SK-N-SH (cell line): Measurements from ENCODE around the gene TBL2. TPM values are rescaled to one million over a fixed set of nuclear protein-coding genes. Genes with fewer than 3 reads are reported as not detected.

Experiments
- CTCF ChIA-PET: fragments of 300-600, 350-600 bp; formaldehyde crosslinking; extraction: SDS; loops from one replicate; lab custom pipeline; 2021; lab: Yijun Ruan, JAX
- POLR2A ChIA-PET: fragments of 350-600 bp; sonication (Branson Sonifier 250); formaldehyde crosslinking; extraction: SDS; loops from one replicate; lab custom pipeline; 2020; ENCODE audit warnings: antibody characterized with exemption, inconsistent platforms; lab: Yijun Ruan, JAX
- DNase-seq: peaks from one replicate; pipeline ENCODE4 v3.0.0; 2012
- H2AFZ ChIP-seq: fragments of 200-600 bp; sonication (generic); 2 replicates; pipeline ENCODE4 v1.8.1; 2016; ENCODE audit warnings: antibody characterized with exemption, mild to moderate bottlenecking, low read depth
- H3F3A ChIP-seq: fragments of 200-600 bp; sonication (generic); replicated peaks from 2 replicates; pipeline ENCODE3; 2016; ENCODE audit warnings: antibody characterized with exemption, mild to moderate bottlenecking; ENCODE audit not compliant: insufficient read depth
- H3K27ac ChIP-seq, 2 experiments: fragments of 200-500 bp in 1 of 2; fragments of 200-600 bp in 1 of 2; sonication (Bioruptor generic) in 1 of 2; sonication (generic), shearing (Covaris generic) in 1 of 2; 2 replicates each; pipeline versions ENCODE4 v1.5.1 to v1.6.1; 2014 to 2016; ENCODE audit warnings: low read depth in 2 of 2, inconsistent platforms in 1 of 2, low read length in 1 of 2, mild to moderate bottlenecking in 1 of 2, mixed read lengths in 1 of 2
- H3K27me3 ChIP-seq: fragments of 200-600 bp; sonication (generic), shearing (Covaris generic); 2 replicates; pipeline ENCODE4 v1.6.1; 2016; ENCODE audit warnings: mixed run types; ENCODE audit not compliant: insufficient read depth
- H3K36me3 ChIP-seq, 2 experiments: fragments of 200-500 bp in 1 of 2; fragments of 200-600 bp in 1 of 2; sonication (Bioruptor generic) in 1 of 2; sonication (generic) in 1 of 2; replicated peaks in 1 of 2; 2 replicates each; pipeline versions ENCODE3 to v1.5.1; 2014 to 2016; ENCODE audit warnings: low read length in 1 of 2, mild to moderate bottlenecking in 1 of 2; ENCODE audit not compliant: insufficient read depth in 2 of 2, control insufficient read depth in 1 of 2
- H3K4me1 ChIP-seq, 2 experiments: fragments of 200-500 bp in 1 of 2; fragments of 200-600 bp in 1 of 2; sonication (Bioruptor generic) in 1 of 2; sonication (generic), shearing (Covaris generic) in 1 of 2; 2 replicates each; pipeline versions ENCODE4 v1.5.1 to v1.6.1; 2014 to 2016; ENCODE audit warnings: low read depth in 1 of 2, low read length in 1 of 2, mixed run types in 1 of 2; ENCODE audit not compliant: insufficient read depth in 2 of 2, control insufficient read depth in 1 of 2
- H3K4me2 ChIP-seq: fragments of 200-600 bp; sonication (generic), shearing (Covaris generic); 2 replicates; pipeline ENCODE4 v1.6.1; 2017; ENCODE audit warnings: mixed run types
- H3K4me3 ChIP-seq, 2 experiments: fragments of 200-500 bp in 1 of 2; fragments of 200-600 bp in 1 of 2; sonication (Bioruptor generic) in 1 of 2; sonication (generic), shearing (Covaris generic) in 1 of 2; 2 replicates each; pipeline versions ENCODE4 v1.5.1 to v1.8.1; 2014 to 2016; ENCODE audit warnings: low read depth in 2 of 2, inconsistent platforms in 1 of 2, low read length in 1 of 2, mild to moderate bottlenecking in 1 of 2, mixed read lengths in 1 of 2, moderate library complexity in 1 of 2
- H3K79me2 ChIP-seq: fragments of 200-600 bp; sonication (generic); 2 replicates; pipeline ENCODE4 v1.8.1; 2017; ENCODE audit warnings: mild to moderate bottlenecking; ENCODE audit not compliant: insufficient read depth
- H3K9ac ChIP-seq: fragments of 200-600 bp; sonication (generic); 2 replicates; pipeline ENCODE4 v1.6.1; 2017; ENCODE audit warnings: mixed run types
- H3K9me2 ChIP-seq: fragments of 200-600 bp; sonication (generic); 2 replicates; pipeline ENCODE4 v1.6.1; 2017; ENCODE audit warnings: mixed run types
- H3K9me3 ChIP-seq: fragments of 200-600 bp; sonication (generic); 2 replicates; pipeline ENCODE4 v1.6.1; 2017; ENCODE audit warnings: mixed run types, mild to moderate bottlenecking, moderate library complexity
- H4K20me1 ChIP-seq: fragments of 200-600 bp; sonication (generic); 2 replicates; pipeline ENCODE4 v1.6.1; 2017; ENCODE audit warnings: mild to moderate bottlenecking, mixed run types; ENCODE audit not compliant: insufficient read depth
- CTCF ChIP-seq: fragments of 200-600 bp; sonication (generic); IDR thresholded peaks from 2 replicates; pipeline ENCODE4 v1.6.1; 2017; ENCODE audit warnings: antibody characterized with exemption, mild to moderate bottlenecking, moderate library complexity
- EP300 ChIP-seq, 2 experiments: IDR thresholded peaks; 2 replicates each; pipeline versions ENCODE4 v1.4.0 to v1.6.1; 2012; ENCODE audit warnings: borderline replicate concordance in 1 of 2, low read depth in 1 of 2, low read length in 1 of 2
- FOXM1 ChIP-seq: IDR thresholded peaks from 2 replicates; pipeline ENCODE4 v1.4.0; 2012; ENCODE audit warnings: low read depth, mild to moderate bottlenecking
- GATA2 ChIP-seq: sonication (generic); formaldehyde crosslinking; IDR thresholded peaks from 2 replicates; pipeline ENCODE4 v1.5.0; 2020; ENCODE audit warnings: mild to moderate bottlenecking, missing genetic modification reagents
- JUND ChIP-seq: IDR thresholded peaks from 2 replicates; pipeline ENCODE4 v1.4.0; 2012
- MAX ChIP-seq: IDR thresholded peaks from 2 replicates; pipeline ENCODE4 v1.4.0; 2012; ENCODE audit warnings: low read depth
- MXI1 ChIP-seq: IDR thresholded peaks from 2 replicates; pipeline ENCODE4 v1.6.1; 2012; ENCODE audit warnings: mild to moderate bottlenecking, low read depth, low read length, improper control_type of control experiment
- NFIC ChIP-seq: IDR thresholded peaks from 2 replicates; pipeline ENCODE4 v1.4.0; 2012; ENCODE audit warnings: borderline replicate concordance
- TAF1 ChIP-seq: IDR thresholded peaks from 2 replicates; pipeline ENCODE4 v1.6.1; 2012; ENCODE audit warnings: low read depth, mild to moderate bottlenecking, low read length, moderate library complexity, borderline replicate concordance
- TEAD4 ChIP-seq: IDR thresholded peaks from 2 replicates; pipeline ENCODE4 v1.4.0; 2012; ENCODE audit warnings: mild to moderate bottlenecking, borderline replicate concordance; ENCODE audit not compliant: insufficient read depth
- USF1 ChIP-seq: IDR thresholded peaks from 2 replicates; pipeline ENCODE4 v1.4.0; 2012; ENCODE audit warnings: low read depth, borderline replicate concordance
- USF2 ChIP-seq: fragments of 150-350 bp; IDR thresholded peaks from 2 replicates; pipeline ENCODE4 v1.6.1; 2017; ENCODE audit warnings: antibody characterized with exemption, low read length, low read depth, borderline replicate concordance
- WGBS: methylation state at CpG from one replicate; pipeline ENCODE4 v1.1.6; 2017; ENCODE audit warnings: low lambda C conversion rate; 5-methylcytosine and 5-hydroxymethylcytosine counted together
- polyA plus RNA-seq, 3 experiments: library from polyadenylated mRNA; depleted of rRNA; stranded (reverse); fragments of >200 nt; gene quantifications; 2 replicates each; pipeline ENCODE4 v1.2.3, GENCODE V29; 2012

Gene TBL2
- polyA plus RNA-seq, 1 of the 3 experiments (the other 2 are of a cell fraction) = 63.6 TPM

- TF ChIP-seq MAX (no peak), USF2 (no peak), FOXM1 (no peak)
- no peak overlapping the region for H3K4me2 ChIP-seq
- H3K36me3 ChIP-seq = no peaks in the 10 kb centered on the region
- 67% methylated on average over 14 of the region's 14 CpGs for WGBS
- H3K9me3 ChIP-seq = no peaks in the 10 kb centered on the region
- no peak overlapping the region for H3K9ac ChIP-seq
- H3K79me2 ChIP-seq = no peaks in the 10 kb centered on the region
- H3K9me2 ChIP-seq = no peaks in the 10 kb centered on the region
- H2AFZ ChIP-seq = no peak overlapping the region
- ChIA-PET CTCF (interaction anchor here (1.3 to 8.3 kb wide), 4 partner anchors 10 to 141 kb away, joined by 4 to 82 read pairs (median 16); no protein-coding TSS in a partner anchor), POLR2A (no interaction called here)
- no peak overlapping the region for H3K4me3 ChIP-seq
- DNase-seq = no peak
- no peak overlapping the region for H3K27ac ChIP-seq
- H3F3A ChIP-seq = peaks cover 8% of the 10 kb centered on the region
- peaks cover 4% of the 10 kb centered on the region; the same call in 1 of the 2 replicates for H3K27me3 ChIP-seq
- H4K20me1 ChIP-seq = no peaks in the 10 kb centered on the region
- no peaks in the 10 kb centered on the region for H3K4me1 ChIP-seq
Observed at GRCh38 chr7:73593207-73594045, 15.0 kb upstream of the TBL2 start.

- DNase-seq = no peak
- POLR2A ChIA-PET = interaction anchor here (1.7 kb wide), 1 partner anchor 8 kb away, joined by 3 read pairs; the partner anchor contains the start of gene TBL2
- H3K27me3 ChIP-seq = no peaks in the 10 kb centered on the region
- H4K20me1 ChIP-seq = no peaks in the 10 kb centered on the region
- no peak overlapping the region for H2AFZ ChIP-seq
- no peak overlapping the region for H3K4me2 ChIP-seq
- CTCF ChIA-PET = interaction anchor here (0.6 to 4.6 kb wide), 4 partner anchors 20 to 148 kb away, joined by 3 to 36 read pairs (median 3); no protein-coding TSS in a partner anchor
- H3K9me2 ChIP-seq = no peaks in the 10 kb centered on the region
- H3K79me2 ChIP-seq = no peaks in the 10 kb centered on the region
- no peaks in the 10 kb centered on the region for H3K36me3 ChIP-seq
- peaks cover 9% of the 10 kb centered on the region for H3F3A ChIP-seq
- no peaks in the 10 kb centered on the region for H3K9me3 ChIP-seq
- no peaks in the 10 kb centered on the region for H3K4me1 ChIP-seq
- no peak overlapping the region for H3K27ac ChIP-seq
- WGBS = 92% methylated on average over 12 of the region's 12 CpGs
- no peak for TF ChIP-seq GATA2 (CRISPR knock-in tag)
- TF ChIP-seq USF2 = no peak
- TF ChIP-seq TAF1 = no peak
- H3K9ac ChIP-seq = no peak overlapping the region
- no peak overlapping the region for H3K4me3 ChIP-seq
Observed at GRCh38 chr7:73586911-73587310, 8.5 kb upstream of the TBL2 start.

GRCh38 chr7:73585196-73585595 lies 6.8 kb upstream of the TBL2 start:
- H3K27me3 ChIP-seq = no peaks in the 10 kb centered on the region
- ChIA-PET POLR2A (no interaction called here), CTCF (interaction anchor here (0.8 to 4.6 kb wide), 5 partner anchors 22 to 149 kb away, joined by 3 to 36 read pairs (median 3); no protein-coding TSS in a partner anchor)
- H3K4me3 ChIP-seq = no peak overlapping the region
- no peaks in the 10 kb centered on the region for H3K9me2 ChIP-seq
- H4K20me1 ChIP-seq = no peaks in the 10 kb centered on the region
- H3F3A ChIP-seq = peaks cover 4% of the 10 kb centered on the region
- no peaks in the 10 kb centered on the region for H3K36me3 ChIP-seq
- no peak overlapping the region for H2AFZ ChIP-seq
- H3K79me2 ChIP-seq = no peaks in the 10 kb centered on the region
- H3K27ac ChIP-seq = no peak overlapping the region
- H3K9ac ChIP-seq = no peak overlapping the region
- no peak overlapping the region for H3K4me2 ChIP-seq
- 92% methylated on average over 2 of the region's 2 CpGs for WGBS
- no peaks in the 10 kb centered on the region for H3K9me3 ChIP-seq
- DNase-seq = no peak
- no peaks in the 10 kb centered on the region for H3K4me1 ChIP-seq
- no peak for TF ChIP-seq NFIC
- no peak for TF ChIP-seq MXI1
- TF ChIP-seq TEAD4 = no peak
- TF ChIP-seq JUND = no peak
- TF ChIP-seq EP300 (IDR thresholded peaks at IDR 0.05; ENCODE audit: borderline replicate concordance in 1 of 2, low read depth in 1 of 2, low read length in 1 of 2) = no peak
- no peak for TF ChIP-seq CTCF
- no peak for TF ChIP-seq USF1
- no peak for TF ChIP-seq GATA2 (CRISPR knock-in tag)
